Hepatocyte (in vitro differentiated cells): ENCODE data around the gene ZMYND8.

Experiments
- CTCF ChIP-seq: fragments of 200-600 bp; sonication (generic); IDR thresholded peaks from 2 replicates; pipeline ENCODE4 v1.5.1; 2016; ENCODE audit warnings: antibody characterized with exemption, mild to moderate bottlenecking; ENCODE audit not compliant: poor library complexity
- EZH2 ChIP-seq: fragments of 200-600 bp; sonication (generic); IDR thresholded peaks from 2 replicates; pipeline ENCODE4 v1.6.1; 2016; ENCODE audit warnings: antibody characterized with exemption, mild to moderate bottlenecking, borderline replicate concordance

GRCh38 chr20:47318586-47319516 is 37.6 kb downstream of the ZMYND8 start:
- TF ChIP-seq CTCF (no peak), EZH2 (no peak)
